ENCODE data around the gene RAP1GAP. TPM values are rescaled to one million over a fixed set of nuclear protein-coding genes. Genes with fewer than 3 reads are reported as not detected.

Gene RAP1GAP
- total RNA-seq, 1 donor from 2014 or later = 0.60 TPM

- H3K27me3 Mint-ChIP-seq = peaks cover 14% of the 10 kb centered on the region
- DNase-seq = no peak
- no peaks in the 10 kb centered on the region for H3K9me3 Mint-ChIP-seq
- no peak overlapping the region for H3K27ac Mint-ChIP-seq
- H3K4me3 Mint-ChIP-seq = no peak overlapping the region
- TF ChIP-seq CTCF (IDR thresholded peaks at IDR 0.05) = no peak
- intact Hi-C loops (cut with micrococcal nuclease) = no loop called here
- no peaks in the 10 kb centered on the region for H3K36me3 Mint-ChIP-seq (ENCODE audit: low read depth)
- ChIA-PET POLR2A (no interaction called here), CTCF (no interaction called here)
- peaks cover 18% of the 10 kb centered on the region for H3K4me1 Mint-ChIP-seq
- ATAC-seq (ENCODE audit: low read depth) = no peak
Observed at GRCh38 chr1:21605012-21605715, 64.0 kb downstream of the RAP1GAP start.

GRCh38 chr1:21604208-21604957 lies 64.8 kb downstream of the RAP1GAP start:
- TF ChIP-seq CTCF (IDR thresholded peaks at IDR 0.05) = no peak
- H3K36me3 Mint-ChIP-seq (ENCODE audit: low read depth) = no peaks in the 10 kb centered on the region
- intact Hi-C loops (cut with micrococcal nuclease) = no loop called here
- ATAC-seq (ENCODE audit: low read depth) (no peak), DNase-seq (no peak)
- no peak overlapping the region for H3K4me3 Mint-ChIP-seq
- H3K4me1 Mint-ChIP-seq = peaks cover 18% of the 10 kb centered on the region
- POLR2A ChIA-PET = no interaction called here
- CTCF ChIA-PET = no interaction called here
- H3K27ac Mint-ChIP-seq = no peak overlapping the region
- H3K9me3 Mint-ChIP-seq = no peaks in the 10 kb centered on the region
- peaks cover 19% of the 10 kb centered on the region for H3K27me3 Mint-ChIP-seq

GRCh38 chr1:21603177-21604138 lies 65.7 kb downstream of the RAP1GAP start:
- Mint-ChIP-seq H3K4me1 (peaks cover 18% of the 10 kb centered on the region), H3K4me3 (no peak overlapping the region), H3K27me3 (peaks cover 25% of the 10 kb centered on the region), H3K27ac (no peak overlapping the region), H3K9me3 (no peaks in the 10 kb centered on the region), H3K36me3 (ENCODE audit: low read depth) (no peaks in the 10 kb centered on the region)
- ATAC-seq (ENCODE audit: low read depth) (no peak), DNase-seq (no peak)
- ChIA-PET POLR2A (no interaction called here), CTCF (no interaction called here)
- no peak for TF ChIP-seq CTCF (IDR thresholded peaks at IDR 0.05)
- intact Hi-C loops (cut with micrococcal nuclease) = no loop called here

GRCh38 chr1:21601278-21602048 lies 67.7 kb downstream of the RAP1GAP start:
- TF ChIP-seq CTCF (IDR thresholded peaks at IDR 0.05) = no peak
- ATAC-seq (ENCODE audit: low read depth) (no peak), DNase-seq (no peak)
- ChIA-PET POLR2A (no interaction called here), CTCF (no interaction called here)
- no peaks in the 10 kb centered on the region for H3K9me3 Mint-ChIP-seq
- H3K4me1 Mint-ChIP-seq = peaks cover under 1% of the 10 kb centered on the region
- H3K27ac Mint-ChIP-seq = no peak overlapping the region
- no peaks in the 10 kb centered on the region for H3K36me3 Mint-ChIP-seq (ENCODE audit: low read depth)
- peaks cover 21% of the 10 kb centered on the region for H3K27me3 Mint-ChIP-seq
- intact Hi-C loops (cut with micrococcal nuclease) = no loop called here
- H3K4me3 Mint-ChIP-seq = no peak overlapping the region

All from activated B cell treated with CpG ODN at 0.5 μM for 24 hours (primary cell).